DND-41 (cell line): ENCODE measurements around the gene MYBPHL.

ENCODE experiments used
- ATAC-seq: fragments of 200-7000 bp; cut with Tn5 transposase; 3 replicates; pipeline ENCODE4 v1.9.1; 2021; ENCODE audit warnings: low read depth; ENCODE audit not compliant: insufficient read depth
- DNase-seq: peaks from one replicate; pipeline ENCODE4 v3.0.0-alpha.2; 2020
- H2AFZ ChIP-seq: 2 replicates; pipeline ENCODE4 v1.6.0; 2012; ENCODE audit warnings: low read depth, low read length
- H3K27ac ChIP-seq: 2 replicates; pipeline ENCODE4 v1.5.1; 2012; ENCODE audit warnings: low read length, inconsistent platforms
- H3K27me3 ChIP-seq: fragments of 200-600 bp; sonication (generic); 2 replicates; pipeline ENCODE4 v1.6.0; 2012; ENCODE audit warnings: low read length, mild to moderate bottlenecking, inconsistent platforms; ENCODE audit not compliant: insufficient read depth, poor library complexity
- H3K36me3 ChIP-seq: 2 replicates; pipeline ENCODE4 v1.5.1; 2012; ENCODE audit warnings: low read length, inconsistent platforms; ENCODE audit not compliant: insufficient read depth
- H3K4me1 ChIP-seq: 2 replicates; pipeline ENCODE4 v1.5.1; 2012; ENCODE audit warnings: mild to moderate bottlenecking, low read length; ENCODE audit not compliant: insufficient read depth
- H3K4me2 ChIP-seq: 2 replicates; pipeline ENCODE4 v1.6.0; 2012; ENCODE audit warnings: mild to moderate bottlenecking, moderate library complexity, low read length, inconsistent platforms; ENCODE audit not compliant: insufficient read depth
- H3K4me3 ChIP-seq, 2 experiments: fragments of 200-600 bp in 1 of 2; shearing (Covaris generic) in 1 of 2; 2 replicates each; pipeline ENCODE4 v1.5.1; 2012 to 2016; ENCODE audit warnings: inconsistent platforms in 2 of 2, low read length in 2 of 2, mild to moderate bottlenecking in 2 of 2, low read depth in 1 of 2, moderate library complexity in 1 of 2
- H3K79me2 ChIP-seq: 2 replicates; pipeline ENCODE4 v1.6.0; 2012; ENCODE audit warnings: low read length, inconsistent platforms; ENCODE audit not compliant: insufficient read depth
- H3K9ac ChIP-seq: 2 replicates; pipeline ENCODE4 v1.6.0; 2012; ENCODE audit warnings: low read depth, mild to moderate bottlenecking, inconsistent platforms, low read length, moderate library complexity
- H3K9me3 ChIP-seq: 2 replicates; pipeline ENCODE4 v1.5.1; 2012; ENCODE audit warnings: low read length, moderate library complexity, mild to moderate bottlenecking, inconsistent platforms; ENCODE audit not compliant: insufficient read depth, severe bottlenecking
- H4K20me1 ChIP-seq: 2 replicates; pipeline ENCODE4 v1.6.0; 2012; ENCODE audit warnings: low read length; ENCODE audit not compliant: insufficient read depth
- EZH2 ChIP-seq: IDR thresholded peaks from 3 replicates; pipeline ENCODE4 v1.6.1; 2012; ENCODE audit warnings: borderline replicate concordance, low read depth, mild to moderate bottlenecking, moderate library complexity, low read length, inconsistent platforms; ENCODE audit not compliant: severe bottlenecking
- TF ChIP-seq, protein P1 (sequence below): IDR thresholded peaks from 2 replicates; pipeline ENCODE4 v1.5.1; 2012; ENCODE audit warnings: borderline replicate concordance, low read length, moderate library complexity, mild to moderate bottlenecking; ENCODE audit not compliant: poor library complexity, severe bottlenecking; ENCODE audit errors: extremely low read depth

MYBPHL gene

DNA sequence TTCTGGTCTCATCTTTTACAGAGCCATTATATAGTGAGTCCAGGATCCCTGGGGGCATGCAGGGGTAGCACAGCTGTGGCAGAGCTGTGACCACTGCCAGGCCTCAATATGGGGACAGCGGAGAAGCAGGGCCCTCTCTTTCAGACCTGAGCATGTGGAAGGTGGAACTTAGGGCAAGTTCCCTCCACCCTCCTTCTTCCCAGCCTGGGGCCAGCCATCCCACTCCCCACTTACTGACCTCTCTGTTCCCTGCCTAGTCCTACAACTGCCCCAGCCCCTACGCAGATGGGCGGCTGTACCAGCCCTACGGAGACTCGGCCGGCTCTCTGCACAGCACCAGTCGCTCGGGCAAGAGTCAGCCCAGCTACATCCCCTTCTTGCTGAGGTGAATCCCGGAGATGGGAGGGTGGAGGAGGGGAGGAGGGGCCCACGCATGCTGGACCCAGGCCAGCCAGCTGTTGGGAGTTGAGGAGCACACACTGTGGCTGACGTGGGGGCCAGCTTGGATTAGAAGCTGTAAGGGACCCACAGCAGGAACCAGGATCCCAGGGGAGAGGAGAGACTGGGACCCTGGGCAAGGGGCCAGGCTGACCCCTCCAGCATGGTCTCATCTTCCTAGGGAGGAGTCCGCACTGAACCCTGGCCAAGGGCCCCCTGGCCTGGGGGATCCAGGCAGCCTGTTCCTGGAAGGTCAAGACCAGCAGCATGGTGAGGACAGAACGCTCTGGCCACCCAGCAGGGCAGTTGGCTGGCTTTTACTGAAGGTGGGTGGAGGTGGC lies 34.6 kb downstream of the MYBPHL start:
- Histone ChIP-seq H3K9ac (no peak overlapping the region), H3K4me2 (no peak overlapping the region), H3K27me3 (no peaks in the 10 kb centered on the region), H3K79me2 (no peaks in the 10 kb centered on the region), H3K9me3 (no peaks in the 10 kb centered on the region), H3K4me3 (no peak overlapping the region), H3K36me3 (no peaks in the 10 kb centered on the region; the same call in 1 of the 2 replicates), H4K20me1 (no peaks in the 10 kb centered on the region), H3K27ac (no peak overlapping the region), H2AFZ (no peak overlapping the region), H3K4me1 (no peaks in the 10 kb centered on the region)
- no peak for DNase-seq
- no peak for TF ChIP-seq EZH2
- TF ChIP-seq, protein P1, sequence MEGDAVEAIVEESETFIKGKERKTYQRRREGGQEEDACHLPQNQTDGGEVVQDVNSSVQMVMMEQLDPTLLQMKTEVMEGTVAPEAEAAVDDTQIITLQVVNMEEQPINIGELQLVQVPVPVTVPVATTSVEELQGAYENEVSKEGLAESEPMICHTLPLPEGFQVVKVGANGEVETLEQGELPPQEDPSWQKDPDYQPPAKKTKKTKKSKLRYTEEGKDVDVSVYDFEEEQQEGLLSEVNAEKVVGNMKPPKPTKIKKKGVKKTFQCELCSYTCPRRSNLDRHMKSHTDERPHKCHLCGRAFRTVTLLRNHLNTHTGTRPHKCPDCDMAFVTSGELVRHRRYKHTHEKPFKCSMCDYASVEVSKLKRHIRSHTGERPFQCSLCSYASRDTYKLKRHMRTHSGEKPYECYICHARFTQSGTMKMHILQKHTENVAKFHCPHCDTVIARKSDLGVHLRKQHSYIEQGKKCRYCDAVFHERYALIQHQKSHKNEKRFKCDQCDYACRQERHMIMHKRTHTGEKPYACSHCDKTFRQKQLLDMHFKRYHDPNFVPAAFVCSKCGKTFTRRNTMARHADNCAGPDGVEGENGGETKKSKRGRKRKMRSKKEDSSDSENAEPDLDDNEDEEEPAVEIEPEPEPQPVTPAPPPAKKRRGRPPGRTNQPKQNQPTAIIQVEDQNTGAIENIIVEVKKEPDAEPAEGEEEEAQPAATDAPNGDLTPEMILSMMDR: no peak
- ATAC-seq: no peak

DNA sequence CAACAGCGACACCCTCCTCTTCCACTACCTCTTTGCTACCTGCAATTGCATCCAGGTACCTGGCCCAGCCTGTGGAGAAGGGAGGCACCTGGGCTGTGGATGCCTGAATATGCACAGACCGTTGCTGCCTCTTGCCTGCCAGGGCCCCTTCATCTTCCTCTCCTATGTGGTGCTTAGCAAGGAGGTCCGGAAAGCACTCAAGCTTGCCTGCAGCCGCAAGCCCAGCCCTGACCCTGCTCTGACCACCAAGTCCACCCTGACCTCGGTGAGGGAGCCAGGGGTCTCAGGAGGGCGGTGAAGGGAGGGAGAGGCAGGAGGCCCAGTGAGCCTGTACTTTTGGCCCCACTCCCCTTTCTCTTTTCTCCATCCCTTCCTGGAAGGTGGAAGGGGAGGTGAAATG lies 35.4 kb downstream of the MYBPHL start:
- no peaks in the 10 kb centered on the region for H3K4me1 ChIP-seq
- no peak for ATAC-seq

DNA sequence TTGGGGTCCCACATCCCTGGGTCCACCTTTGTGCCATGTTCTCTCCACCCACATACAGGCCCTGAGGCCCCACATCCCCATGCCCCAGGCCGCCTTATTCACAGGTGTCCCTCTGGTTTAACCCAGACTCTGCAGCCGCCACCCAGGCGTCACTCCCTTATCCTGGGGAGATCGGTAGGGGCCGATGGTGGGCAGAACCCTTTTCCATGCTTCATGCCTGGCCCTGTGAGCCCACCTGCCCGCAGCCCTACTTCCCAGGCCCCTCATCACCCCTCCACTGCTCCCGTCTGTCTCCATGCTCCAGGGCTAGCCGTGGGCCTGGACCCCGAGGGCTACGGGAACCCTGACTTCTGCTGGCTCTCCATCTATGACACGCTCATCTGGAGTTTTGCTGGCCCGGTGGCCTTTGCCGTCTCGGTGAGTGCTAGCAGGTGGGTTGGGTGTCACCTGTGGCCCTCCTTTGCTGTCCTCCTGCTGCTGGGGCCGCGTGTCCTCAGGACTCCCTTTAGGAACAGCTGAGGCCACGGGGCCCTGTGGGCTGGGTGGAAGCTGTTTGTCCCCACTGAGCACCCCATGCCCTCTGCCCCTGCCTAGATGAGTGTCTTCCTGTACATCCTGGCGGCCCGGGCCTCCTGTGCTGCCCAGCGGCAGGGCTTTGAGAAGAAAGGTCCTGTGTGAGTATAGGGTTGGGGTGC lies 36.0 kb downstream of the MYBPHL start:
- Histone ChIP-seq H3K27ac (no peak overlapping the region), H3K9ac (no peak overlapping the region), H3K27me3 (no peaks in the 10 kb centered on the region), H3K4me3 (no peak overlapping the region), H3K4me2 (no peak overlapping the region), H3K36me3 (no peaks in the 10 kb centered on the region; the same call in 1 of the 2 replicates), H3K79me2 (no peaks in the 10 kb centered on the region), H2AFZ (no peak overlapping the region), H3K9me3 (no peaks in the 10 kb centered on the region), H4K20me1 (no peaks in the 10 kb centered on the region), H3K4me1 (no peaks in the 10 kb centered on the region)
- DNase-seq (no peak), ATAC-seq (no peak)
- TF ChIP-seq EZH2: no peak
- TF ChIP-seq, protein P1: no peak

More for the DNA sequence above, 35.4 kb downstream of the MYBPHL start:
- Histone ChIP-seq H3K9me3 (no peaks in the 10 kb centered on the region), H3K79me2 (no peaks in the 10 kb centered on the region), H3K9ac (no peak overlapping the region), H4K20me1 (no peaks in the 10 kb centered on the region), H3K27me3 (no peaks in the 10 kb centered on the region), H3K4me3 (no peak overlapping the region), H2AFZ (no peak overlapping the region), H3K36me3 (no peaks in the 10 kb centered on the region; the same call in 1 of the 2 replicates), H3K4me2 (no peak overlapping the region), H3K27ac (no peak overlapping the region)
- TF ChIP-seq, protein P1: no peak
- no peak for TF ChIP-seq EZH2
- no peak for DNase-seq
